Central memory CD8-positive, alpha-beta T cell (primary cell): Measurements from ENCODE around the gene ERMP1.
"Not testable (repeated sequence)": the region's sequence is repeated elsewhere in the genome, so short reads cannot be mapped to it uniquely, and the experiment has no call there.

Experiments
- ATAC-seq: fragments of 150-1000 bp; cut with Tn5 transposase; replicated peaks from 2 replicates; pipeline ENCODE4 v1.10.0; 2022; ENCODE audit warnings: mild to moderate bottlenecking, moderate FRiP score, moderate number of reproducible peaks; ENCODE audit not compliant: poor library complexity, severe bottlenecking; ENCODE audit errors: extremely low read depth
- DNase-seq, 2 donors: peaks; one replicate each; pipeline ENCODE4 v3.0.0; 2021; ENCODE audit warnings: low spot score in 2 of 2
- H3K27ac Mint-ChIP-seq: one replicate; pipeline ENCODE4 v1.8.0; 2022; ENCODE audit warnings: low read depth, mild to moderate bottlenecking, moderate library complexity, mixed read lengths
- H3K27me3 Mint-ChIP-seq: one replicate; pipeline ENCODE4 v1.8.0; 2022; ENCODE audit warnings: mixed read lengths
- H3K36me3 Mint-ChIP-seq: one replicate; pipeline ENCODE4 v1.8.0; 2022; ENCODE audit warnings: mild to moderate bottlenecking, moderate library complexity, mixed read lengths; ENCODE audit not compliant: insufficient read depth
- H3K4me1 Mint-ChIP-seq: one replicate; pipeline ENCODE4 v1.8.0; 2022; ENCODE audit warnings: mixed read lengths
- H3K4me3 Mint-ChIP-seq: one replicate; pipeline ENCODE4 v1.8.0; 2022; ENCODE audit warnings: mild to moderate bottlenecking, moderate library complexity, mixed read lengths
- H3K9me3 Mint-ChIP-seq: one replicate; pipeline ENCODE4 v1.8.0; 2022; ENCODE audit warnings: mixed read lengths

The ERMP1 gene

DNA sequence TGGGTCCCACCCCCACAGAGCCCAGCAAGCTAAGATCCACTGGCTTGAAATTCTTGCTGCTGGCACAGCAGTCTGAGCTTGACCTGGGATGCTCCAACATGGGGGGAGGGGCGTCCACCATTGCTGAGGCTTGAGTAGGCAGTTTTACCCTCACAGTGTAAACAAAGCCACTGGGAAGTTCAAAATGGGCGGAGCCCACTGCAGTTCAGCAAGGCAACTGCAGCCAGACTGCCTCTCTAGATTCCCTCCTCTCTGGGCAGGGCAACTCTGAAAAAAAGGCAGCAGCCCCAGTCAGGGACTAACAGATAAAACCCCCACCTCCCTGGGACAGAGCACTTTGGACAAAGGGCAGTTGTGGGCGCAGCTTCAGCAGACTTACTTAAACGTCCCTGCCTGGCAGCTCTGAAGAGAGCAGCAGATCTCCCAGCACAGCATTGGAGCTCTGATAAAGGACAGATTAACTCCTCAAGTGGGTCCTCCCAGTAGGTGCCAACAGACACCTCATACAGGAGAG is 53.2 kb downstream of the ERMP1 start:
- not testable (repeated sequence) for H3K27me3 Mint-ChIP-seq, ATAC-seq, DNase-seq, H3K4me3 Mint-ChIP-seq, H3K27ac Mint-ChIP-seq
- H3K4me1 Mint-ChIP-seq = peaks cover 17% of the 10 kb centered on the region
- H3K36me3 Mint-ChIP-seq = peaks cover 31% of the 10 kb centered on the region
- H3K9me3 Mint-ChIP-seq = peaks cover 12% of the 10 kb centered on the region

DNA sequence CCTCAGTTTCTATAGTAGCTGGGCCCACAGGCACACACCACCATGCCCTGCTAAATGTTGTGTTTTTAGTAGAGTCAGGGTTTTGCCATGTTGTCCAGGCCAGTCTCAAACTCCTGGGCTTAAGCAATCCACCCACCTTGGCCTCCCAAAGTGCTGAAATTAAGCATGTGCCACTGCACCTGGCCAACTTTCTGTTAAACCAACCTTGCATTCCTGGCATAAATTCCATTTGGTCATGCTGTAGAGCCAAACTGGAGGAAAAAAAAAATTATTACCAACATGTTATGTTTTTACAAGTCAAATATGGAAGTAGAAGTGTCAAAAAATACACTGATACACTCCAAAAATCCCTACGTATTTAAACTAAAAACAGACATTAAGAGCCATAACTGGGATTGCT is 54.1 kb downstream of the ERMP1 start:
- DNase-seq (no peak), ATAC-seq (no peak)
- Mint-ChIP-seq H3K27me3 (no peaks in the 10 kb centered on the region), H3K9me3 (peaks cover 12% of the 10 kb centered on the region), H3K4me3 (no peak overlapping the region), H3K4me1 (peaks cover 17% of the 10 kb centered on the region), H3K36me3 (peaks cover 33% of the 10 kb centered on the region), H3K27ac (no peak overlapping the region)

DNA sequence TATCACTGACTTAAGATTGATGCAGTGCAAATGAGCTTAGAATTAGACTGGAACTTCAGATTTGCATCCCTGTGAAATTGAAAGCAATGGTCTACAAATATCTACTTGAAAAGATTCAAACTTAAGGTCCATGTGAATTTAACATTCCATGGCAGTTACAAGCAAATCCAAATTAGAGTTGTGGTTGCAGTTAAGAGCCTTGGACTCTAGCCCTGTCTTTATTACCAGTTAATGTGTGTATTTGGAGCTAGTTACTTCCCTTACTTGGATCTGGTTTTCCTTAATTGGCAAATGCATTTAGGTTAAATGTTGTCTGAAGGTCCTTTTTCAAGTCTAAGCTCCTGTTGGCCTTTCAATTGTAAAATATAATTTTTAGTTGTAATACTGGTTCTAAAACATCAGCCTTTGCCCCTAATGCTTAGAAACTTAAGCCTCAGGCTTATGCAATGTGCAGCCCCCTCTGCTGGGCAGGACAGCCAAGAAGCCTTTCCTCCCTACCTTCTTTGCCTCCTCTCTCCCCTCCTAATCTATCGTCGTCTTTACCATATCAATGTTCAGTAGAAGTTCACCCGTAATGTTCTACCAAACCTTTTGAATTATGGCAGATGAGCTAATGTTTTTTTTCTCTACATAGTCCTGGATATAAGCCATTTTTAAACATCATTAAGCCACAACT is 59.5 kb downstream of the ERMP1 start:
- peaks cover 23% of the 10 kb centered on the region for H3K36me3 Mint-ChIP-seq
- peaks cover 4% of the 10 kb centered on the region for H3K4me1 Mint-ChIP-seq
- H3K27ac Mint-ChIP-seq = peak overlapping the region; percentile 0

DNA sequence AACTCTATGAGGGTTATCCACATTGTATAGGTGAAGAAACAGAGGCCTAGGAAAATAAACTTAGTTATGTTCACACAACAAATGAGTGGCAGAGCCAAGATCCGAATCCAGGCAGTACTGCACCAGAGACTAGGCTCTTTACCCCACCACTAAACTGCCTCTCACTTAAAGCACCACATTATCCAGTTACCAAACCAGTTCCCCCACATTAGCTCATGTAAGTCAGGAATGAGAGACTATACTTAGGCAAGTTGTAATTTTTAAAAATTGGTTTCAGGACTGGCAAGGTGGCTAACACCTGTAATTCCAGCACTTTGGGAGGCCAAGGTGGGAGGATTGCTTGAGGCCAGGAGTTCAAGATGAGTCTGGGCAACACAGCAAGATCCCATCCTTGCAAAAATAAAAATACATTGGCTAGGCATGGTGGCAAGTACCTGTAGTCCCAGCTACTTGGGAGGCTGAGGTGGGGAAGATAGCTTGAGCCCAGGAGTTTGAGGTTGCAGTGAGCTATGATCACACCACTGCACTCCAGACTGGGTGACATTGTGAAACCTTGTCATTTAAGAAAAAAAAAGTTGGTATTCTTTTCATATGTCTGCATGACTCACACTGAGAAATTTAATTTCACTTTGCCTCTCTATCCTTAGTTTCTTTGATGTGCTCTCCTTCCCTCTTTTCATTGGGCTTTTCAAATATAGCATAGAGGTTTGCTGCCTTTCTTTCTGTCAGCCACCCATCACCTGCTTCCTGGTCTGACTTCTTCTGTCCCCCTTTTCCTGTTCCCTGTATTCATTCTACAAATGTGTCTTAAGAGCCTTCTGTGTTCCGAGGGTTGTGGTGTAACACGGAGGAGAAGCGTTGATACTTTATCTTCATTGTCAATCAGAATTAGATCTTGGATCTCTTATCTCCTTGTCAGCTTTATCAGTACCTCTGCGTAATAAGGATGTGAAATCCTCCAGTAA is 64.7 kb downstream of the ERMP1 start:
- Mint-ChIP-seq H3K27me3 (no peaks in the 10 kb centered on the region), H3K4me1 (peaks cover 6% of the 10 kb centered on the region), H3K9me3 (no peaks in the 10 kb centered on the region), H3K36me3 (peaks cover 35% of the 10 kb centered on the region), H3K4me3 (no peak overlapping the region), H3K27ac (no peak overlapping the region)
- DNase-seq = no peak
- no peak for ATAC-seq

More for the DNA sequence above, 59.5 kb downstream of the ERMP1 start:
- ATAC-seq (no peak), DNase-seq (no peak)
- Mint-ChIP-seq H3K9me3 (peaks cover 5% of the 10 kb centered on the region), H3K27me3 (no peaks in the 10 kb centered on the region), H3K4me3 (no peak overlapping the region)

DNA sequence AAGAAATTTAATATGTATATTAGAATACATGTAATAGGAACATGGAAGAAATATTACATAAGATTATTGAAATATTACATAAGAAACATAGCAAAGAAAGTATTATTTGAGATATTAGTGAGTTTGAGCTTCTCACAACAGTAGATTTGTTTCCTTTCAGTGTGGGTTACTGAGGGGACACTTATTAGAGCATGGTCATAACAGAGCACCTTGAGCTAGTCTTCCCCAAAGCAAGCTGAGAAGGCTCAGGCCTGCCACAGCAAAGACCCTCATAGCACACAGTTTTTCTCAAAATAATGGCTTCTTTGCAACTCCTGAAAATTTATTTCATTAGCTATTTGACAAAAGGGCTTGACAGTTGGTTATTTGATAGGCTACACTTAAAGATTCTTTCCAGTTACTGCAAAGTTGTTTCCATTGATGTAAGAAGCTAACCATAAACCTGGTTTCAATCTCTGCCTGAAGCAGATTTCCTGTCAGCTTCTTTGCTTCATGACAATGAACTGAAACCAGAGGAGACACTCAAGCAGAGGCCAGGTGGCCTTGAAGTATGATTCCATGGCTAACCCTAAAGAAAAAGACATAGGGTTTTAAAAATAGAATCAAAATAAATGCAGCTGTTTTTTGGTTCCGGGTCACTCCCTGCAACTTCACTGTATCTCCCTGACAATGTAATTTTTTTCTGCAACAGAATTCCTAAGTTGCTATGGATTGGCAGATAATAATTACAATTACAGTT is 68.6 kb downstream of the ERMP1 start:
- H3K36me3 Mint-ChIP-seq = peaks cover 38% of the 10 kb centered on the region
- ATAC-seq = no peak

DNA sequence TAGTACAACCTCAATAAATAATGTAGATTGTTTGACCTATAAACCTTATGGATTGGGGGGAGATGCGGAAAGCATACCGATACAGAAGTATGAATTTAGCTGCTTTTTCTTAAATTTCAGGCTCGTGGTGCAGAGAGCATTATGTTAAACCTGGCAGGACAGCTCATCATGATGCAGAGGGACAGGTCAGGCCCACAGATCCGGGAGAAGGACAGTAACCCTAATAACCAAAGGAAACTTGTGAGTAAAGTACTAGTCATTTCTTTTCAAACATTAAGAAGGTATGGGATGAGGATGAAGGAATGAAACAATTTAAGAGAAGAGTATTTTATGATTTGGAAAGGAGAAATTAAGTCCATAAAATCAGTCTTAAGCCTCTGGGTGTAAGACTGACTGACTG is 70.5 kb downstream of the ERMP1 start:
- no peak for DNase-seq
- Mint-ChIP-seq H3K27me3 (no peaks in the 10 kb centered on the region), H3K36me3 (peaks cover 41% of the 10 kb centered on the region), H3K27ac (no peak overlapping the region), H3K4me3 (no peak overlapping the region), H3K4me1 (no peaks in the 10 kb centered on the region), H3K9me3 (no peaks in the 10 kb centered on the region)
- ATAC-seq = no peak

More for the DNA sequence above, 68.6 kb downstream of the ERMP1 start:
- Mint-ChIP-seq H3K27me3 (no peaks in the 10 kb centered on the region), H3K4me1 (peaks cover 6% of the 10 kb centered on the region), H3K4me3 (no peak overlapping the region), H3K27ac (no peak overlapping the region), H3K9me3 (no peaks in the 10 kb centered on the region)
- no peak for DNase-seq

DNA sequence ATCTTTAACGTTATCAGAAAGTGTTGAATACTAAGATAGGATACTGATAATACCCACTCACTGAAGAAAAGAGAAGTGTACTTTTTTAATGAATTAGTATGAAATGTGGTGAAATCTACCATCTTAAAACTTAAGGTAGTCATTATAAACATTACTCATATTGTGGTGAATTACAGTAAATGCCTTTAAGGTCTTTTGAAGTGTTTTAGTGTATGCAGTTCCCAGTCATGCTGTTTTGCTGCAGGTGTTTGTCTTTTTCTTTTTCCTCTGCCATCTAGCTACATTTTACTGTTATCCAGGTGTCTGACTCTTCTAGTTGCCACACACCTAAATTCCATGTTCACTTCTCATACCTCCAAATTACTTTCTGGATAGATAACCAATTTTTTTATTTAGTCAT is 72.6 kb downstream of the ERMP1 start:
- no peak for DNase-seq
- no peaks in the 10 kb centered on the region for H3K4me1 Mint-ChIP-seq
- no peak overlapping the region for H3K4me3 Mint-ChIP-seq
- H3K36me3 Mint-ChIP-seq = peaks cover 40% of the 10 kb centered on the region
- no peaks in the 10 kb centered on the region for H3K27me3 Mint-ChIP-seq
- no peak overlapping the region for H3K27ac Mint-ChIP-seq
- no peak for ATAC-seq
- no peaks in the 10 kb centered on the region for H3K9me3 Mint-ChIP-seq

DNA sequence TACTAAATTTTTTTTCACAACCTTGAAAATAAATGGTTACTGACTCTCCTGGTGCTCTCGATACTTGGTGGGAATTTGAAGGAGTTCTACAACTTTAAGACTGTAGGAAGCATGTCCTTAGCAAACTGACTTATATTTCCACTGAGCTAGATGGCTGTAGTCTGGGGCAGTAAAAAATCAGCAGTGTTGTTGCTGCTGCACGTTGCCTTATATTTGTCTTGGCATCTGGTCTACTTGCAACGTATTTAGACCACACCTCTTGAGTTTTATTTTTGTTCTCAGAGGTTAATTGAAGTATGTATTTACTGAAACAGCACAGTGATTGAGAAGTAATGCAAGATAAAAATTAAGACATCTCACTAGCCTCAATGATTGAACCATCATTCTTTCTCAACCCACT is 76.3 kb downstream of the ERMP1 start:
- Mint-ChIP-seq H3K9me3 (no peaks in the 10 kb centered on the region), H3K4me1 (no peaks in the 10 kb centered on the region), H3K4me3 (no peak overlapping the region), H3K27ac (no peak overlapping the region), H3K27me3 (no peaks in the 10 kb centered on the region), H3K36me3 (peaks cover 27% of the 10 kb centered on the region)
- DNase-seq (no peak), ATAC-seq (no peak)

DNA sequence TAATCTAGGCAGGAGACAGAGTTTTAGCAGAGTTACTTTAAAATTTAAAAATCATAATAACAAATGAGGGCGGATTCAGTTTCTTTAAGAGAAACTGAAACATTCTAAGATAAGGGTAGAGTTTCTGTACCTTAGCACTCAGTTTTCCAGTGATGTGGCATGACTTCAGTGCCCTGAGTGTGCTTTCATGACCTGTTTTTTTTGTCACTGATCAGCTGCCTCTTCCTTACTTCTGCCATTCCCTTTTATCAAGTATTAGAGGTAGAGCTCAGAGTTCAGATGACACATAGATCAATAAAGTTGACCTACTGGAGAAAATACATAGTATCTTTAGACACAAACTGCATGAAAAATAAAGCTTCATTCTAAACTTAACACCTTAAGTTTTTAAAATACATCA is 82.3 kb downstream of the ERMP1 start:
- Mint-ChIP-seq H3K27me3 (no peaks in the 10 kb centered on the region), H3K27ac (no peak overlapping the region), H3K9me3 (no peaks in the 10 kb centered on the region), H3K4me3 (no peak overlapping the region), H3K36me3 (peaks cover 16% of the 10 kb centered on the region), H3K4me1 (no peaks in the 10 kb centered on the region)
- no peak for DNase-seq
- no peak for ATAC-seq

DNA sequence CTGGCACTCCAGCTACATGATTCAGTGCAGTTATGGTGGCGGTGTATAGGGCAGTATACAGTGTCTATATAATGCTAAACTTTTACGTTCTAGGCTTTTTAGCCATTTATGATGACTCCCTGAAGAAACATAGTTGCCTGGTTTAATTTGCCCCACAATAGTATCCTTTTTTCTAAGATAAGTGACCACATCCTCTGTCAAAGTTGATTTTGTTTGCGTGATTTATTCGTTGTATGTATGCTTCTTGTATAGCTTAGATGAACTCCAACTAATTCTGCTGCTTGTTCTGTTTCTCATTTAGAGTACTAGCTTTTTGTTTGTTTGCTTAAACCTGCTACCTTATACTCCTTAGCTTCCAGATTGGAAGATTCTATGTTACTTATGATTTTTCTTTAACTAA is 83.6 kb downstream of the ERMP1 start:
- DNase-seq (no peak), ATAC-seq (no peak)
- H3K27ac Mint-ChIP-seq = no peak overlapping the region
- no peaks in the 10 kb centered on the region for H3K4me1 Mint-ChIP-seq
- no peaks in the 10 kb centered on the region for H3K9me3 Mint-ChIP-seq
- H3K27me3 Mint-ChIP-seq = no peaks in the 10 kb centered on the region
- H3K4me3 Mint-ChIP-seq = no peak overlapping the region
- peaks cover 21% of the 10 kb centered on the region for H3K36me3 Mint-ChIP-seq

DNA sequence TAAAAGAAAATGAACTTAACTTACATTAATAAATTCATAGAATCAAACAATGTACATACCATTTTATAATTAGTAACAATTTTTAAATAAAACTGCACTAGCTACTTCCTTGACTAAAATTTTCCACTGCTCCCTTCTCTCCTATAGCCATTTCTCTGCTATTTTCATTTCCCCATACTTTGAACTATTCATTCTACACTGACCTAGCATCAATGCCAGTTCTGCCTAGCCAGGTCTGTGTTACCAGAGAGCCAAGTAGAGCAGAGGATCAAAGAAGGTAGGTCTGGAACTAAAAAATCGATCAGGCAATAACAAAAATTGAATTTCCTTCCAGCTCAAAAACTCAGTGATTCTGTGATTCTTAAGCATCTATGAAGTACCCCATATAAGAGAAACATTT is 84.5 kb downstream of the ERMP1 start:
- ATAC-seq (no peak), DNase-seq (no peak)
- Mint-ChIP-seq H3K27me3 (no peaks in the 10 kb centered on the region), H3K27ac (no peak overlapping the region), H3K4me3 (no peak overlapping the region), H3K9me3 (no peaks in the 10 kb centered on the region), H3K4me1 (no peaks in the 10 kb centered on the region), H3K36me3 (peaks cover 22% of the 10 kb centered on the region)

DNA sequence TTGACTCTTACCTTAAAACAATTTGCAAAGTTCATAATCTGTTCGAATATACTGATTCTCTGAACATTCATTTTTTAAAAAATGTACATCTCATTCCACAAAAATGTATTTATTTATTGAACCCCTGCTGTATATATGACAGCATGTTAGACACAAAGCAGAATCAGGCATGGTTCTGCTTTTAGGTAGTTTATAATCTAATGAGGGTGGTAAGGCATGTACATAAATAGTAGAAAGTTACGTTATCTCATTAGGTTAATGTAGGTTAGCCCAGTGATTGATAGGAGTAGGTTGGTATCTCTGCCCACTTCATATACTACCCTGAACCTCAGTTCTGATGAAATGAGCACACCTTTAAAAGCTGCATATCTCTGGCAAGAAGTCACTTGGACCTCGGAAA is 89.8 kb downstream of the ERMP1 start:
- Mint-ChIP-seq H3K36me3 (peaks cover 22% of the 10 kb centered on the region), H3K27me3 (no peaks in the 10 kb centered on the region), H3K9me3 (no peaks in the 10 kb centered on the region), H3K4me3 (no peak overlapping the region), H3K27ac (no peak overlapping the region), H3K4me1 (no peaks in the 10 kb centered on the region)
- ATAC-seq = no peak
- no peak for DNase-seq
